GM12892 (cell line): ENCODE data around the gene SDK1.

ENCODE experiments used
- DNase-seq: peaks from one replicate; pipeline ENCODE4 v3.0.0; 2011; ENCODE audit not compliant: insufficient read length
- FAIRE-seq: peaks from 2 replicates; lab custom pipeline; 2011; peaks lifted over from hg19 to GRCh38; lab: Jason Lieb, UNC
- POLR2A ChIP-seq: IDR thresholded peaks from 2 replicates; pipeline ENCODE4 v1.6.1; 2011; ENCODE audit warnings: low read depth, low read length, control low read depth
- POLR2AphosphoS5 ChIP-seq: IDR thresholded peaks from 2 replicates; pipeline ENCODE4 v1.6.1; 2011; ENCODE audit warnings: low read depth, low read length, control low read depth
- TAF1 ChIP-seq: IDR thresholded peaks from 2 replicates; pipeline ENCODE4 v1.6.1; 2011; ENCODE audit warnings: low read depth, mild to moderate bottlenecking, control low read depth, low read length, borderline replicate concordance

The SDK1 gene

GRCh38 chr7:4270941-4271715 is 970.1 kb downstream of the SDK1 start:
- DNase-seq (no peak), FAIRE-seq (no peak)
- TF ChIP-seq POLR2AphosphoS5 (no peak), POLR2A (no peak)

GRCh38 chr7:4271716-4272015 is 970.6 kb downstream of the SDK1 start:
- TF ChIP-seq TAF1 (no peak), POLR2AphosphoS5 (no peak), POLR2A (no peak)
- FAIRE-seq (no peak), DNase-seq (no peak)

DNA sequence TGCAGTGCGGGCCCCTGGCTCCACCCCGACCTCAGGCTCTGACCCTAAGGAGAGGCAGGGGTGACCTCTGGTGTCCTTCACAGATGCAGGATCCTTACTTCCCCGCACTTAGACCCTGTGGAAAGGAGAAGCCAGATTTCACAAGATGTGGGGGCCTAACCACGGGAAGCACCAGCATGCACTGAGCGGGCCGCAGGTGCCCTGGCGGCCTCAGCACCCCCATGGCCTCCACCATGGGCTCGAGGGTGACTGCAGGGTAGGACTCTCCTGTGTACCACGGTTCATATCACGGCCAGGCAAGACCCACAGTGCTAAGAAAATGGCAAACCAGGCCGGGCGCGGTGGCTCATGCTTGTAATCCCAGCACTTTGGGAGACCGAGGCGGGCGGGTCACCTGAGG is 971.1 kb downstream of the SDK1 start:
- TF ChIP-seq POLR2A (no peak), POLR2AphosphoS5 (no peak), TAF1 (no peak)

DNA sequence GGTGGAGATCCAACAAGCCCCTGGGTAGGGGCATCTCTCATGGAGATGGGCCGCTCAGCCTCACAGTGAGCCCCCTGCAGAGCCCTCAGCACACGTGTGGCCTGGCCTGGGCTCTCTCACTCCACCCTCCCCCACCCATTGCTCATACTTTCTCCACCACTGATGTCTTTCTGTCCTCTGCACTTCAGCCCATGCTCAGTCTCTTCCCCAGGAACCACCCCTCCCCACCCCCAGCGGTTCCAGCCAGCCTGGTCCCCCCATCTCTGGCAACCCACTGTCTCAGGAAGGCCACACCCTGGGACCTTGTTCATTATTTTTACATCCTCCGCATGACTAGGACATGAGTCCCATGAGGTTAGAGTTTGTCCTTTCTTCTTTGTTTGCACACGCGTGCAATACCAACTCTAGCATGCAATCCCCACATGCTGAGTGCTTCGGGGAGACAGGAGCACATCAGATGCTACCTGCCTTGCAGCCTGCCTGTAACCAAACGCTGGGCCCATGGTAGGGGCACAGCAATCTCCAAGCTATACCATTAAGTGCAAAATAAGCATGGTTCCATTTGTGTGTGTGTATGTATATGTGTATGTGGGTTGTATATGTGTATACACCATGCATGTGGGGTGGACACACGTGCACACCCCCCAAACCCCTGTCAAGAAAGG is 972.6 kb downstream of the SDK1 start:
- DNase-seq (no peak), FAIRE-seq (no peak)
- TF ChIP-seq TAF1: no peak
- TF ChIP-seq POLR2A: no peak
- TF ChIP-seq POLR2AphosphoS5: no peak

More for the DNA sequence above, 971.1 kb downstream of the SDK1 start:
- no peak for DNase-seq
- no peak for FAIRE-seq

- no peak for DNase-seq
- TF ChIP-seq TAF1: no peak
- TF ChIP-seq POLR2A: no peak
- no peak for TF ChIP-seq POLR2AphosphoS5
- no peak for FAIRE-seq
Measured at GRCh38 chr7:4274286-4274685, 973.2 kb downstream of the SDK1 start.

DNA sequence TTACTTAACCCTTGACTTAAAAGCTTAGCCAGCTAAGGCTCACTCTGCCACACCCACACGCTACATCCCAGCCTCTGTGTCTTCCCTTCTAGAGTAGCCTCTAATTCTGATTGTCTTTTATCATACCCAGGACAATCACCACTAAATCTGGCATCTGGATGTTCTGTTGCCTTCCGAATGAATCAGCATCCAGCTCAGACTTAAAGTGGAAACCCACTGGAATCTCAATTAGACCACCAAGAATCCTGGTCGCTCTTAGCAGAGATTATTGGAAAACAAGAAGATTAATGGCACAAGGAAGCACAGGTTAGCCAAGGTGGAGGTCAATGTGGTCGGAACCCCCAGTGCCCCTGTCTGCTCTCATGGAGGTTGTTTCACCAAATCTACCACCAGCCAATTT is 976.9 kb downstream of the SDK1 start:
- FAIRE-seq (no peak), DNase-seq (no peak)
- TF ChIP-seq POLR2A (no peak), TAF1 (no peak), POLR2AphosphoS5 (no peak)

- TF ChIP-seq TAF1 (no peak), POLR2A (no peak), POLR2AphosphoS5 (no peak)
- no peak for FAIRE-seq
- no peak for DNase-seq
Measured at GRCh38 chr7:4279216-4279615, 978.2 kb downstream of the SDK1 start.

- TF ChIP-seq POLR2AphosphoS5 (no peak), TAF1 (no peak), POLR2A (no peak)
- DNase-seq: no peak
- FAIRE-seq: no peak
Measured at GRCh38 chr7:4281231-4281993, 980.4 kb downstream of the SDK1 start.

DNA sequence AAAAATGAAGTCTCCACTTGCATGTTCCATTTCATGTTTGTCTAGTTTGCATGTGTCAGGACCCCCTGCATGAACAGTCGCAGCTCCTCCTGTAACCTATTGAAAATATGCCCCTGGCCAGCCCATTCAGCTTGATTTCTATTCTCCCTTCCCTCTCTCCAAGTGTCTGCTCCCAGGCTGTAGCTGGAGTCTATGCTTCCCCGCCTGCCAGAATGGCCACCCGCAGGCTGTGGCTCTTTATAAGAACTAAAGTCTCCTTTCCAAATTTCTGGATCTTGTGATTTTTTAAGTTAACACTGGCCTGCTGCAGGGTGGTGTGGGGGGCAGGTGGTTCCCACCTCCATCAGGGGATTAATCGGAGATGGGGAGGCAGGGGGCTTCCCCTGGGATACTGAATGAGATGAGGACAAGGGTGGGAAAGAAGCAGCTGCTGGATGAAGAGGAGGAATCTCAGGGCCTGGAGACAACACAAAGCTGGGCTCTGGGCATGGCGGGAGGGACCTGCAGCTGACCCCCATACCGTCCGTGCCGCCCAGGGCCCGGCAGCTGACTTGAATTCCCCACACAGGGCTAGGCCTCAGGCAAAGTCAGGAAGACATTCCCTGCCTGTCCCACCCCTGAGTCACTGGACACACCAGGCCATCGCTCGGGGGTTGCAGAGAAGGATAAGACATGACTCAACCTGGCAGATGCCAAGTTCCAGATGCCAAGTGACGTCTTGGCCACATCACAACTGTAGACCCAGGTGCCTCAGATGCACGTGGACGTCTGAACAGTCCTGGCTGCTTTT is 981.6 kb downstream of the SDK1 start:
- DNase-seq (no peak), FAIRE-seq (no peak)
- no peak for TF ChIP-seq POLR2A
- no peak for TF ChIP-seq TAF1
- TF ChIP-seq POLR2AphosphoS5: no peak

- DNase-seq: no peak
- TF ChIP-seq POLR2AphosphoS5 (no peak), TAF1 (no peak), POLR2A (no peak)
- no peak for FAIRE-seq
Measured at GRCh38 chr7:4286351-4286750, 985.3 kb downstream of the SDK1 start.
